Measurements from ENCODE around the gene SMIM45.

DNA sequence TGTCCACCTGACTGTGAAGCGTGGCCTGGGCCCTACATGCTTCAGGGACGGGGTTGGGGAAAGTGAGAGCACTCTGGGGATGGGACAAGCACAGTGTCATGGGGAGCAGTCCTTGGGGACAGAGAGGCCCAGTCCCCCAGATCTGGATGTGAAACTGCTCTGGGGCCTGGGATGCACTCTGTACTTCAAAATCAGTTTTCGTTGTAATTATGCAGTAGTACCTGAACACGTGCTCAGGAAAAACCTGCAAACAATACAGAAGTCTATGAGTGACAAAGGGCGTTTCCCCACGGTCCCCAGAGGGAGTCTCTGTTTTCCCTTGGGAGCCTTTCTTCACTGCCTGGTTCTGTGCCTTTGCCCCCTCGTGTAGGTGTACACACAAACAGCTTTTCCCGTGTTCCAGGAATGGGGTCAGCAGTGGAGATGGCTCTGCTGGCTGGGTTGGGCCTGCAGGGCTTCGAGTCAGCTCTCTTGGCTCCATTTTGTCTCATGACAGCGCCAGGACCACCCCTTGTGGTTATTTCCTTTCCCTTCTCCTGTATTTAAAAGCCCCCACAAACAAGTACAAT, 20.2 kb upstream of the SMIM45 start:
- TF ChIP-seq, protein P1, sequence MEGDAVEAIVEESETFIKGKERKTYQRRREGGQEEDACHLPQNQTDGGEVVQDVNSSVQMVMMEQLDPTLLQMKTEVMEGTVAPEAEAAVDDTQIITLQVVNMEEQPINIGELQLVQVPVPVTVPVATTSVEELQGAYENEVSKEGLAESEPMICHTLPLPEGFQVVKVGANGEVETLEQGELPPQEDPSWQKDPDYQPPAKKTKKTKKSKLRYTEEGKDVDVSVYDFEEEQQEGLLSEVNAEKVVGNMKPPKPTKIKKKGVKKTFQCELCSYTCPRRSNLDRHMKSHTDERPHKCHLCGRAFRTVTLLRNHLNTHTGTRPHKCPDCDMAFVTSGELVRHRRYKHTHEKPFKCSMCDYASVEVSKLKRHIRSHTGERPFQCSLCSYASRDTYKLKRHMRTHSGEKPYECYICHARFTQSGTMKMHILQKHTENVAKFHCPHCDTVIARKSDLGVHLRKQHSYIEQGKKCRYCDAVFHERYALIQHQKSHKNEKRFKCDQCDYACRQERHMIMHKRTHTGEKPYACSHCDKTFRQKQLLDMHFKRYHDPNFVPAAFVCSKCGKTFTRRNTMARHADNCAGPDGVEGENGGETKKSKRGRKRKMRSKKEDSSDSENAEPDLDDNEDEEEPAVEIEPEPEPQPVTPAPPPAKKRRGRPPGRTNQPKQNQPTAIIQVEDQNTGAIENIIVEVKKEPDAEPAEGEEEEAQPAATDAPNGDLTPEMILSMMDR (IDR thresholded peaks at IDR 0.05) = no peak
- no peak for TF ChIP-seq POLR2A (IDR thresholded peaks at IDR 0.05)

Measured in uterus (tissue), 2 donors.